OCI-LY7 (cell line): ENCODE data around the gene STX16.

Source experiments
- EZH2phosphoT487 ChIP-seq: fragments of 200-600 bp; sonication (generic); IDR thresholded peaks from 2 replicates; pipeline ENCODE4 v1.6.1; 2018; ENCODE audit warnings: low read depth, borderline replicate concordance, mild to moderate bottlenecking, mixed run types, antibody characterized with exemption, low read length, moderate library complexity, mixed read lengths
- TF ChIP-seq, protein P1 (sequence below): fragments of 200-600 bp; sonication (generic); conservative IDR thresholded peaks from 2 replicates; pipeline ENCODE4 v1.5.1; 2014; ENCODE audit warnings: mild to moderate bottlenecking, antibody characterized with exemption, low read length, moderate library complexity, mixed read lengths

DNA sequence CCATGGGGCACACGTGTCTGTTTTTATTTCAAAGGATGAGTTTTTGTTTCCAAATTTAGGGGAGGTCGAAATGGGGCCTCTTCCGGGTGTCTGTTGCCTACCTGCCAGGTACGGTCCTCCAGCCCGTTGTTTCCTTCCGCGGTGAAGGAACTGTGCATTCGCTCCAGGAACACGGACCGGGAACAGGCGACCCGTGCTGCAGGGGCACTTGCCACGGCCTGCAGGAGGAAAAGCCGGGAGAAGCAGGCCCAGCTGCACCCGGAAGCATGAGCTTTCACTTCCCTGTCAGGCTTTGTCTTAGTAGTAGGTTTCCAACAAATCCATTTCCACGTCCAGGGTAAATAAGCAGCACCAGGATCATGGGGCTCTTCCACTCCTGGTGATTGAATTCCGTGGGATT lies 24.6 kb downstream of the STX16 start:
- TF ChIP-seq, protein P1, sequence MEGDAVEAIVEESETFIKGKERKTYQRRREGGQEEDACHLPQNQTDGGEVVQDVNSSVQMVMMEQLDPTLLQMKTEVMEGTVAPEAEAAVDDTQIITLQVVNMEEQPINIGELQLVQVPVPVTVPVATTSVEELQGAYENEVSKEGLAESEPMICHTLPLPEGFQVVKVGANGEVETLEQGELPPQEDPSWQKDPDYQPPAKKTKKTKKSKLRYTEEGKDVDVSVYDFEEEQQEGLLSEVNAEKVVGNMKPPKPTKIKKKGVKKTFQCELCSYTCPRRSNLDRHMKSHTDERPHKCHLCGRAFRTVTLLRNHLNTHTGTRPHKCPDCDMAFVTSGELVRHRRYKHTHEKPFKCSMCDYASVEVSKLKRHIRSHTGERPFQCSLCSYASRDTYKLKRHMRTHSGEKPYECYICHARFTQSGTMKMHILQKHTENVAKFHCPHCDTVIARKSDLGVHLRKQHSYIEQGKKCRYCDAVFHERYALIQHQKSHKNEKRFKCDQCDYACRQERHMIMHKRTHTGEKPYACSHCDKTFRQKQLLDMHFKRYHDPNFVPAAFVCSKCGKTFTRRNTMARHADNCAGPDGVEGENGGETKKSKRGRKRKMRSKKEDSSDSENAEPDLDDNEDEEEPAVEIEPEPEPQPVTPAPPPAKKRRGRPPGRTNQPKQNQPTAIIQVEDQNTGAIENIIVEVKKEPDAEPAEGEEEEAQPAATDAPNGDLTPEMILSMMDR, result no peak
- no peak for TF ChIP-seq EZH2phosphoT487
